GM23338 (cell line): Measurements from ENCODE around the gene TSPOAP1. TPM values are rescaled to one million over a fixed set of nuclear protein-coding genes. Genes with fewer than 3 reads are reported as not detected.

Experiments used
- ETS1 ChIP-seq: IDR thresholded peaks from 2 replicates; pipeline ENCODE4 v1.6.1; 2016; ENCODE audit warnings: antibody characterized with exemption
- EZH2phosphoT487 ChIP-seq: fragments of 200-600 bp; sonication (generic); IDR thresholded peaks from one replicate; pipeline ENCODE4 v1.8.1; 2018; ENCODE audit warnings: antibody characterized with exemption; ENCODE audit not compliant: unreplicated experiment
- REST ChIP-seq: IDR thresholded peaks from one replicate; pipeline ENCODE4 v1.6.1; 2018; ENCODE audit warnings: antibody characterized with exemption; ENCODE audit not compliant: unreplicated experiment
- ZNF114 ChIP-seq: fragments of 250-450 bp; sonication (Bioruptor Pico); IDR thresholded peaks from 2 replicates; pipeline ENCODE4 v1.5.0; 2020; ENCODE audit warnings: mild to moderate bottlenecking, moderate library complexity
- ZNF462 ChIP-seq: fragments of 250-450 bp; sonication (Bioruptor Pico); IDR thresholded peaks from 2 replicates; pipeline ENCODE4 v1.5.0; 2020; ENCODE audit warnings: mild to moderate bottlenecking, moderate library complexity
- polyA plus RNA-seq: library from polyadenylated mRNA; unstranded; fragments of >200 nt; fragmentation: Nextera tagmentation; extraction: Ambion mirVana; gene quantifications from 2 replicates; pipeline ENCODE4 v1.2.1, GENCODE V29; 2016
- total RNA-seq: library from RNA; depleted of rRNA; stranded (reverse); fragments of >200 nt; shearing (Covaris generic); gene quantifications from 2 replicates; pipeline ENCODE4 v1.2.3, GENCODE V29; 2014

TSPOAP1 gene
- total and polyA plus RNA-seq, 2 experiments from 2014 or later, result 7.3 to 11.8 TPM

- no peak for TF ChIP-seq ZNF462
- no peak for TF ChIP-seq ETS1
- no peak for TF ChIP-seq ZNF114 (CRISPR knock-in tag)
- TF ChIP-seq EZH2phosphoT487, result no peak
- no peak for TF ChIP-seq REST
Measured at GRCh38 chr17:58279736-58280479, 48.7 kb downstream of the TSPOAP1 start (continued).
